Omental fat pad (tissue), 4 donors: ENCODE data around the gene CTDP1. TPM values are rescaled to one million over a fixed set of nuclear protein-coding genes. Genes with fewer than 3 reads are reported as not detected.

ENCODE experiments used
- ATAC-seq: fragments of 150-250 bp; one replicate; pipeline ENCODE4 v1.9.1; 2016; ENCODE audit warnings: mild to moderate bottlenecking, moderate library complexity; ENCODE audit not compliant: low FRiP score
- DNase-seq: peaks from one replicate; pipeline ENCODE4 v3.0.0-alpha.2; 2019; ENCODE audit warnings: low spot score
- total RNA-seq, 4 donors: library from RNA; depleted of rRNA; stranded (reverse); fragments of >200 nt; gene quantifications; one replicate each; pipeline ENCODE4 v1.1.0, GENCODE V29; 2016
- TF ChIP-seq, protein P1 (sequence below), 3 donors: fragments of 450-650 bp; IDR thresholded peaks; one replicate each; pipeline ENCODE4 v1.5.1; 2016 to 2017; ENCODE audit warnings: antibody characterized with exemption in 3 of 3, mild to moderate bottlenecking in 3 of 3, moderate library complexity in 2 of 3

Gene CTDP1
- total RNA-seq, 4 donors from 2014 or later: 11.8 to 25.2 (median 16.0) TPM

GRCh38 chr18:79645291-79645983 is 34.2 kb upstream of the CTDP1 start:
- TF ChIP-seq, protein P1, sequence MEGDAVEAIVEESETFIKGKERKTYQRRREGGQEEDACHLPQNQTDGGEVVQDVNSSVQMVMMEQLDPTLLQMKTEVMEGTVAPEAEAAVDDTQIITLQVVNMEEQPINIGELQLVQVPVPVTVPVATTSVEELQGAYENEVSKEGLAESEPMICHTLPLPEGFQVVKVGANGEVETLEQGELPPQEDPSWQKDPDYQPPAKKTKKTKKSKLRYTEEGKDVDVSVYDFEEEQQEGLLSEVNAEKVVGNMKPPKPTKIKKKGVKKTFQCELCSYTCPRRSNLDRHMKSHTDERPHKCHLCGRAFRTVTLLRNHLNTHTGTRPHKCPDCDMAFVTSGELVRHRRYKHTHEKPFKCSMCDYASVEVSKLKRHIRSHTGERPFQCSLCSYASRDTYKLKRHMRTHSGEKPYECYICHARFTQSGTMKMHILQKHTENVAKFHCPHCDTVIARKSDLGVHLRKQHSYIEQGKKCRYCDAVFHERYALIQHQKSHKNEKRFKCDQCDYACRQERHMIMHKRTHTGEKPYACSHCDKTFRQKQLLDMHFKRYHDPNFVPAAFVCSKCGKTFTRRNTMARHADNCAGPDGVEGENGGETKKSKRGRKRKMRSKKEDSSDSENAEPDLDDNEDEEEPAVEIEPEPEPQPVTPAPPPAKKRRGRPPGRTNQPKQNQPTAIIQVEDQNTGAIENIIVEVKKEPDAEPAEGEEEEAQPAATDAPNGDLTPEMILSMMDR (IDR thresholded peaks at IDR 0.05): no peak
- DNase-seq (no peak), ATAC-seq (no peak)

- TF ChIP-seq, protein P1 (IDR thresholded peaks at IDR 0.05): no peak
- ATAC-seq: no peak
- DNase-seq: no peak
Observed at GRCh38 chr18:79647307-79647706, 32.3 kb upstream of the CTDP1 start.

DNA sequence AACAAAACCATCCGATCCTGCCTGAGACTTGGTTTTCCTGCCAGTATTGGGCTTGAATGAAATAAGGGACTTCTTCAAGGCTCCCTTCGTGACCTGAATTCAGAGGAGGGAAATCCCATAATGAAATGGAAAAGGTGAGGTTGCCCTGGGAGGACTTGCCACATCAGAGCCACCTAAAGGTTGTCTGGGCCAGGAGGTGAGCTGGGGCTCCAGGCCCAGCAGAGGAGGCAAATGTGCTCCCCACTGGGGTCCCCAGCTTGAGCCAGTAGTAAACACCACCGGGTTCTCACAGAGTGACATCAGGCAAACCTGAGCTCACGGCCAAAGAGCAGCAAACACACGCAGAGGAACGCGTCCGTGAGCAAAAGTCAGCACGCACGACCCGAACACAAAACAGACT is 28.6 kb upstream of the CTDP1 start:
- DNase-seq: no peak
- ATAC-seq: no peak
- TF ChIP-seq, protein P1 (IDR thresholded peaks at IDR 0.05): no peak

- DNase-seq (no peak), ATAC-seq (no peak)
- TF ChIP-seq, protein P1 (IDR thresholded peaks at IDR 0.05): no peak
Observed at GRCh38 chr18:79657342-79657996, 22.1 kb upstream of the CTDP1 start.

DNA sequence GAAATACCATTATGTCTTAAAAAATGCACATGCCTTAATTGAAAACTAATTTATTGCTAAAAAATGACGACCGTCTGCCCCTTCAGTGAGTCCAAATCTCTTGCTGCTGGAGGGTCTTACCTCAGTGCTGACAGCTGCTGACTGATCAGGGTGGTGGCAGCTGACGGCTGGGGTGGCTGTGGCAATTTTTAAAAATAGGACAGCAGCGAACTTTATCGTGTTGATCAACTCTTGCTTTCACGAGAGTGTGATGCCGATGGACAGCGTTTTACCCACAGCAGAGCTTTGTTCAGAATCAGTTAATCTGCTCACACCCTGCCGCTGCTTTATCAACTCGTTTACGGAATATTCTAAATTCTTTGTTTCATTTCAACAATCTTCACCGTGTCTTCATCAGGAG is 21.2 kb upstream of the CTDP1 start:
- ATAC-seq: no peak
- DNase-seq: no peak
- TF ChIP-seq, protein P1 (IDR thresholded peaks at IDR 0.05): no peak

GRCh38 chr18:79659733-79660132 is 19.9 kb upstream of the CTDP1 start:
- ATAC-seq (no peak), DNase-seq (no peak)
- TF ChIP-seq, protein P1 (IDR thresholded peaks at IDR 0.05): no peak

DNA sequence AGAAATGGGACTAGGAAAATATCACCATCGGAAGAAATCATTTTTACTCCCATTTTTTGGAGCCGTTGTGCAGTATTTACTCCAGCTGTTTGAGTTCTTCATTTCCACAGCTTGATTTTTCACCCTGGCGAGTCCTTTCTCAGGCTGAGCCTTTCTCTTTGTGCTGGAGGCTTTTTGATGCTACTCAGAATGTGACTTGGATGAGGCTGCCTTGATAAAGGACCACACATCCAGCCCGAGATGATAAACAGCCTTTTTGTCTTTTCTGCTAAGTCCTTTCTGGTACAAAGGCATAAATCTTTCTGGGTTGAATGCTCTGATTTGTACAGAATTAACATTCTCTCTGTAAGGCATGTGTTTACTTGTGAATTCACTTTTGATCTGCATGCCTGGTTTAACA is 17.6 kb upstream of the CTDP1 start:
- DNase-seq (no peak), ATAC-seq (no peak)
- TF ChIP-seq, protein P1 (IDR thresholded peaks at IDR 0.05): no peak
